ENCODE data around the gene CELF2. TPM values are rescaled to one million over a fixed set of nuclear protein-coding genes. Genes with fewer than 3 reads are reported as not detected.

Gene CELF2
- total RNA-seq, 1 donor: 135 TPM

DNA sequence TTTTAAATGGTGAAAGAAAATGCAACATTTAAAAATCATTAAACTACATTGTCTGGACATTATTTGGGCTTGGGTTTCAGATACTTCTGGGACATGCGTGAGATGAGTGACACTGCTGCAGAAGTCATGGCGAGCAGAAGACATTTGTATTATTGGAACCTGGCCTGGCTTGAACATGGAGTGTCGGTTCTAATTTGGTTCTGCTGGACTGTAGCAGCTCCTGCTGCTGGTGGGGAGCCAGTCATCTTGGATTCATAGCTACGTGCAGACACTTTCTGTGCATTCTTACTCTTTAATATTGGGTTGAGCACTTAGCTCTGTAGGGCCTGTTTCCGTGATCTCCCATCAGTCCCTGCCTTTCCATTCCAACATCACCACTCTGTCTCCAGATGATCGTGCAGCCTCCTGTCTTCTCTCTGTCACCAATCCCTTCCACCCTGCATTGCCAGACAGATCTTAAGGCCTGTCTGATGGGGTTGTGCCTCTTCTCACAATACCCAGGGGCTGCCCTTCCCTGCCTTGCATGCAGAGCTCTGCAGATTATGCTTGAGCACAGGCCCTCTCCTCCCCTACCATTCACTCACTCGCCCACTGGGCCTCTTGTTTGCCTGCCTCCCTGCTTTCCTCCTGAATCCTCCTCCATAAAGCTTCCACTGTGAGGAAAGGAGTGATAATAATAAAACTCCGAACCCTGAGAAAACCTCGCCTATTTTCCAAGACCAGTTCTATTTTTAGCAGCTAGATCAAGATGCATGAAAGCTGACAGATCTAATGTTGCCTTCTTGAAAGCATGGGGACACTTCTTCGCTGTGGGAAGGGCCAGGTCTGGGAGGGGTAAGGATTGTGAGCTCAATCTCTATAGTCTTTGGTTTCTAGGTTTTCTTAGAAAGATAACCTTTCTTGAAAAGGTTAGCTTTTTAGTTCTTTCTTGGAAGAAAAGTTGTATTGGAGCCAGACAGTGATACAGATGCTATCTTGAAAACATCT lies 32.9 kb downstream of the CELF2 start:
- H3K27me3 ChIP-seq (ENCODE audit: insufficient read depth, low read length): peaks cover 5% of the 10 kb centered on the region
- H3K4me1 ChIP-seq (ENCODE audit: insufficient read depth, low read length): no peaks in the 10 kb centered on the region
- no peak overlapping the region for H3K4me3 ChIP-seq (ENCODE audit: low read length)
- H3K9me3 ChIP-seq (ENCODE audit: low read depth, low read length): no peaks in the 10 kb centered on the region

DNA sequence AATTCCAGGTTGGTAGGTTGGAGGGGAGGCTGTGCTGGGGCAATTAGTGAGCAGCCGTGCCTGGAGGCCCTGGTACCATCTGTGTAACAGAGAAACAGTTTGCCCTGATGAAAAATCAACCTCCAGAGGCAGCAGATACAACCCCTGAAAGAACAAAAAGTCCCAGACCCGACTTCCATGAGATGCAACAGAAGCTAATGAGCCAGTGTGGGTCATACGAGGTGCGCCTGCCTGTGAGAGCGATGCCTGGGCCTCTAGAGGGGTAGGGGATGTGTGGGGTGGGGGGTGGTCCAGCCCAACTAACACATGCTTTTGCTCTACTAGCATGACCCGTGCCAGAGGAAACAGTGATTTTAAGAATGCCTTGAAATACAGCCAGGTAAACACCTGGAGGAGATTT lies 39.3 kb downstream of the CELF2 start:
- Histone ChIP-seq H3K27me3 (ENCODE audit: insufficient read depth, low read length) (no peaks in the 10 kb centered on the region), H3K4me3 (ENCODE audit: low read length) (no peak overlapping the region), H3K9me3 (ENCODE audit: low read depth, low read length) (no peaks in the 10 kb centered on the region)

DNA sequence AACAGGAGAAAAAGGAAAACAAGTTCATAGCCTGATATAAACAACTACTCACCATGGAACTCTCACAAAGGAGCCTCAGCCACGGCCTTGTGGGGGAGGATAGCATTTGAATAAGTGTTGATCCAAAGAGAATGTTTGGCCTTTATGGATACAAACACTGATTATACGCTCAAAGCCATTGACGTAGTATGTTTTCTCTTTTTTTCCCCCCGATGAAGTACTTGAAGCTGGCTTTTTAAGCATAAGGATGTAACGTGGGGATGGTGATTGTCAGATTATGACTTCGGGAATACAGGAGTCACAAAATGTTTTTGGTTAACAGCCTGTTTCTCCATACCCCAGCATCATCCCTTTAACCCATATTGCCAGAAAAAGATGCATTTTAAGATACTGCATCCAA lies 39.8 kb downstream of the CELF2 start:
- Histone ChIP-seq H3K4me3 (ENCODE audit: low read length) (no peak overlapping the region), H3K4me1 (ENCODE audit: insufficient read depth, low read length) (no peaks in the 10 kb centered on the region), H3K27me3 (ENCODE audit: insufficient read depth, low read length) (no peaks in the 10 kb centered on the region), H3K9me3 (ENCODE audit: low read depth, low read length) (no peaks in the 10 kb centered on the region)

More for the DNA sequence above, 39.3 kb downstream of the CELF2 start:
- no peaks in the 10 kb centered on the region for H3K4me1 ChIP-seq (ENCODE audit: insufficient read depth, low read length)

DNA sequence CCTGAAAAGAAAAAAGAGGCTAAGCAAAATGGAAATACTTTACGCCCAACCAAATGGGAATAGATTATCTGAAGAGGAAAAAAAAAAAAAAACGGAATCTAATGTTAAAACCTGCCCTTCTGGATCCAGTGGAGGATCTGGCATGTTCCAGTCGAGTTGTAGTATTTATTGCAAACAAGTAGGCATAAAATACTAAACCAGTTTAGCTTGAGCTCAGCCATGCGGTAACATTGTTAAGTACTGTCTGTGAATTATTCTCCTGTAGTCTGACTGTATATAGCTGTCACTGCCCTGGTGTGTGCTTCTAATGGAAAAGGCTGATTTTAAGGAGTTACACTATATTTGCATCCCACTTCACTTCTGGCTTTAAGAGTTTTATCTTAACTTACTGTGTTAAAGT lies 40.3 kb downstream of the CELF2 start:
- H3K4me3 ChIP-seq (ENCODE audit: low read length): no peak overlapping the region
- no peaks in the 10 kb centered on the region for H3K4me1 ChIP-seq (ENCODE audit: insufficient read depth, low read length)
- no peaks in the 10 kb centered on the region for H3K9me3 ChIP-seq (ENCODE audit: low read depth, low read length)
- H3K27me3 ChIP-seq (ENCODE audit: insufficient read depth, low read length): no peaks in the 10 kb centered on the region

DNA sequence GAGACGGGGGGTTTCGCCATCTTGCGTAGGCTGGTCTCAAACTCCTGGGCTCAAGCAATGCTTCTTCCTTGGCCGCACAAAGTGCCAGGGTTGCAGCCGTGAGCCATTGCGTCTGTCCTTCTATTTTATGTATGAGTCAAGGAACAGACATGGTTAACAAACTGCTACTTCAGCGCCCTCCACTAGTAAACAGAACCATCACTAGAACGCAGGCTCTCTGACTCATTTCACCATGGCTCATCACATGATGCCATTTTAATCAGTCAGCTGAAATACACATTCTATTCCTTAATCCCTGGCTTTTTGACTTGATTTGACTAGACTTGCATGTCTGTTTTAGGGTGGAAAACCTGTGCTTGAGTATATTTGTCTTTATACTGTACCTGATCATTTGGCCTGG lies 41.3 kb downstream of the CELF2 start:
- Histone ChIP-seq H3K4me1 (ENCODE audit: insufficient read depth, low read length) (no peaks in the 10 kb centered on the region), H3K9me3 (ENCODE audit: low read depth, low read length) (no peaks in the 10 kb centered on the region), H3K4me3 (ENCODE audit: low read length) (no peak overlapping the region), H3K27me3 (ENCODE audit: insufficient read depth, low read length) (no peaks in the 10 kb centered on the region)

DNA sequence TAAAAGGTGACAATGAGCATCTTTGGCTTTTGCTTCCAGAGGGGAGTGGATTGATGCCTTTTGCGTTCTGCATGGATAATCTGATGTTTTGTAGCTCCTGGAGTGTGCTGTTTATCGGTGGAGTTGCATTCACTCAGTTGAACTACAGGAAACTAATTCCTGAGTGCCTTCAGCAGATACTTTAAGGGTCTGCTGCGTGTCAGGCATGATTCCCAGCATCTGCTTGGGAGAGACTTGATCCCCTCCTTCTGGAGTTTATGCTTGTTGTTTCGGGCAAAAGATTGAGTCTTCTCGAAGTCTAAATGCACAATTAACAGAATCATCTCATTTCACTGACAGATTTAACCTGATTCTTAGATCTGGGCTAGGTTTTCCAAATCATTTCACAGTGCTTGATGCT lies 46.2 kb downstream of the CELF2 start:
- Histone ChIP-seq H3K4me1 (ENCODE audit: insufficient read depth, low read length) (no peaks in the 10 kb centered on the region), H3K9me3 (ENCODE audit: low read depth, low read length) (no peaks in the 10 kb centered on the region), H3K4me3 (ENCODE audit: low read length) (no peak overlapping the region)

DNA sequence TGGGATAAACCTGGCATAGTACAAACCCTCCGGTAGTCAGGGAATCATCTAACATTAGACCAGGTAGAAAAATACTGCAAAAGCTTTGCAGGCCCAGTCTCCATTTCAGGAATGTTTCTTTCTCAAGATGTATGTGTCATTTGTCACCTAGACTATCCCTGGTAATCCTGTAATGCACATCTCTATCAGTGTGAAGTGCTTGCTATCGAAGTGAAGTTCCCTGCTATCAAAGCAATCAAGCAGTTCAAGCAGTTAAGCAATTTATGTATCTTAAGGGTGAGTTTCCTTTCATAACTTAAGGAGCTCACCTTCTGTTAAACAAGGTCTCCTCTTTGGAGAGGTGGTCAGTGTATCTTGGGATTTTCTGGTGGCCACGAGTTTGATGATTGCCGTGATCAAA lies 47.2 kb downstream of the CELF2 start:
- Histone ChIP-seq H3K9me3 (ENCODE audit: low read depth, low read length) (no peaks in the 10 kb centered on the region), H3K4me1 (ENCODE audit: insufficient read depth, low read length) (no peaks in the 10 kb centered on the region), H3K27me3 (ENCODE audit: insufficient read depth, low read length) (no peaks in the 10 kb centered on the region), H3K4me3 (ENCODE audit: low read length) (no peak overlapping the region)

More for the DNA sequence above, 46.2 kb downstream of the CELF2 start:
- no peaks in the 10 kb centered on the region for H3K27me3 ChIP-seq (ENCODE audit: insufficient read depth, low read length)

DNA sequence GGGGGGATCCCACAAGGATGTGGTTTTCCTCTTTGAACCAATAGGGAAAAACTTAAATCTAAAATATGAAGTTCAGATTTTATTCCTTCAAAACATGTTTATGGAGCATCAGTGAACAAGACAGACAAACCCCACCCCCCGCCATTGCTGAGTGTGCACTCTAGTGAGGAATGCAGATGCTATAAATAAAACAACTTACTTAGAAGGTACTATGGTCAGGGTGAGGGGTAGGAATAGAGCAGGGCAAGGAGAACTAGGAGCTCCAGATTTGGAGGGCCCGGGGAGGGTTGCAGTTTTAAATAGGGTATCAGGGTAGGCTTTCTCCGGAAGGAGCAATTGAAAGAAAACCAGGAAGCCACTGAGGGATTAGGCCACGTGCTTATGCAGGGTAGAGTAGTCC lies 47.9 kb downstream of the CELF2 start:
- H3K9me3 ChIP-seq (ENCODE audit: low read depth, low read length): no peaks in the 10 kb centered on the region
- no peak overlapping the region for H3K4me3 ChIP-seq (ENCODE audit: low read length)
- no peaks in the 10 kb centered on the region for H3K4me1 ChIP-seq (ENCODE audit: insufficient read depth, low read length)
- H3K27me3 ChIP-seq (ENCODE audit: insufficient read depth, low read length): no peaks in the 10 kb centered on the region

DNA sequence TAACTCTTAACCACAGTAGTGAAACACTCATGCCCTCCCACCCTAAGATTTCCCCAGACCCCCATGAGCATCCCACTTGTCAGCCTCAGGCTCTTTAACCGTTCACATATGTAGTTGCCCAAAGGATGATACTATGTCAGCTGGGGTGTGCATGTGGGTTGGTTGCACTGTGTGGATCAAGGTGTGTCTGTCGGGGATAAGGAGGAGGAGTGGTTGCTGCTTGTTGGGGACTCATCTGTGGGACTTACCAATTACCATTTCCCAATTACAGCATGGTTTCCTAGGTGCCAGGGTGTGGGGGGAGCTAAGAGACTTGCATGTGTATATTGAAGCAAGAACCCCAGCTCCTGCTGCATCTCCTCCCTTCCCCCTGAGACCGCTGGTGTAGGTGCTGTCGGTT lies 48.8 kb downstream of the CELF2 start:
- Histone ChIP-seq H3K27me3 (ENCODE audit: insufficient read depth, low read length) (no peaks in the 10 kb centered on the region), H3K4me3 (ENCODE audit: low read length) (no peak overlapping the region), H3K4me1 (ENCODE audit: insufficient read depth, low read length) (no peaks in the 10 kb centered on the region), H3K9me3 (ENCODE audit: low read depth, low read length) (no peaks in the 10 kb centered on the region)

DNA sequence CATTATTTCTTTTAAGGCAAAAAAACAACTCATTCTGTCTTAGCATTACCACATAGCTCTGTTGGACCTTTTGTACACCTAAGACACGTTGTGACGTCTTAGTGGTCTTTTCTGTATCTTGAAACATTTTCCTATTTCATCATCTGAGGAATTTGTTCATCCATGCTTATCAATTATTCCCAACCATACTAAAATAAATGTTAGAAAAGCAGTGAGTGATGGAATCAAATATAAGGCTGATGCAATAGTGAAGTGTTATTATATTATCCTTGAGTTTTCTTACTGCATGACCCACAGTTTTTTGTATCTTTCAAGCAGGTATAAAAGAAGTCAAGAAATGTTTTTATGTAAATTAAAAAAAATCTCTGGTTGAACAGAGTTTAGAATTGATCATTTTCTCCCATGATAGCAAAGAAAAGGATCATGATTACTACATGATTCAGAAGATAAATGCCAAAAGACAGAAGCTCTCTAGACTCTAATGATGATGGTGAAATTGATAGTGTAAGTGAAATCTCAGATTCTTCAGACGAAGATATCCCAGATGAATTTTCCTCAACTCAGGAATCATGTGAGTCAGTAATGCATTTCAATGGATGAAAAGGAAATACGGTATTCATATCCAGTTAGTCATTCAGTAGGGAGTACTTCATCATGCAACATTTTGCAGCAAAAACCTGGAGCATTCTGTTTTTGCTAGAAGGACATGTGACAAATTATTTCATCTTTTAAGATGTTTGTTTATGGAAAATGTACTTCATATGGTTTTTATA lies 51.4 kb downstream of the CELF2 start:
- no peak overlapping the region for H3K4me3 ChIP-seq (ENCODE audit: low read length)
- no peaks in the 10 kb centered on the region for H3K27me3 ChIP-seq (ENCODE audit: insufficient read depth, low read length)
- no peaks in the 10 kb centered on the region for H3K9me3 ChIP-seq (ENCODE audit: low read depth, low read length)
- H3K4me1 ChIP-seq (ENCODE audit: insufficient read depth, low read length): no peaks in the 10 kb centered on the region

DNA sequence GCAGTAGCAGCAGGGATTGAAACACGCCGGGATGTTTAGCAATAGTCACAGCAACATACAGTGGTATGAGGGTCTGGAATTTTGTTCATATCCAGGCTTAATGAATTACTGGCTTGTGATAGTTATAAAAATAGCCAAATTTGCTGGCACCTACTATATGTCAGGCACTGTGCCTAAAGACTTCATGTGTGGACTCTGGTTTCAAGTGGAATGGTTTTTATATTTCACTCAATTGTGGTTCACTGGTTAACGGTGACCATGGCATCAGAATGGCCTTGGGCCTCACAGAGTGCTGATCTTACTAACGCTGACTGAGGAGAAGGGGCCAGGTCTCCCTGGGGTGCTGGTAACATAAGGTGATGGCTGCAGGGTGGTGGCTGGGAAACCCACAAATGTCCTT lies 55.7 kb downstream of the CELF2 start:
- Histone ChIP-seq H3K9me3 (ENCODE audit: low read depth, low read length) (no peaks in the 10 kb centered on the region), H3K27me3 (ENCODE audit: insufficient read depth, low read length) (no peaks in the 10 kb centered on the region), H3K4me1 (ENCODE audit: insufficient read depth, low read length) (no peaks in the 10 kb centered on the region), H3K4me3 (ENCODE audit: low read length) (no peak overlapping the region)

DNA sequence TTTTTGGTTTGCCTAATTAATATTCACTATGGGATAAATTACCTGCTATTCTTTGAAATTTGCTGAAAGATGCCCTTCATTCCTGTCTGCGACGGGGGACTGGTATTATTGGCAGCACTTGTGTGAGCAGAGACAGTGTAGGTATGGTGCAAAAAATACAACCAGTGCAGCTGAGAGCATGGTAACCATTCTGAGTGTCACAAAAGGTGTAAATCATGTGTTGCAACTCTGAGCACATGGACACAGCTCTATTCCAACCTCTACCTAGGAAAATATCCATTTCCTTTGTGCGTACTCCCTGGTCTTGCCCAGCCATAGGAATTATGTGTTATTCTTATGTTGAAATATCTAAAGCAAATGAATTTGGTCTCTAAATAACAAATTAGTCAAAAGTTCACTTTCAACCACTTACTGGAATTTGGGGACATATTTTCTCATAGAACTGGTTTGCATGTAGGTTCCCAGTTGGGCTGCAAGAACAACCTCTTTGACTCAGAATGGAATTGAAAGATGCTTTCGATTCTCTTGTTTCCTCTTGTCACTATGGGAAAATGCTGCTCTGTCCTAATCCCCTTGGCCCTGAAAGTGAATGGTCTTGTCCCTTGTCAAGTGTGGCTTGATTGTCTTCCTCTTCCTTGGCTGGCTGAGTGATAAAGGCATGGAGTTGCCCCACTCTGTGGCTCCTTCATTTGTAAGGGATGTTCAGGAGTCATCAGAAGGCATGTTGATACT lies 57.0 kb downstream of the CELF2 start:
- no peak overlapping the region for H3K4me3 ChIP-seq (ENCODE audit: low read length)
- H3K27me3 ChIP-seq (ENCODE audit: insufficient read depth, low read length): no peaks in the 10 kb centered on the region
- H3K4me1 ChIP-seq (ENCODE audit: insufficient read depth, low read length): no peaks in the 10 kb centered on the region
- no peaks in the 10 kb centered on the region for H3K9me3 ChIP-seq (ENCODE audit: low read depth, low read length)

DNA sequence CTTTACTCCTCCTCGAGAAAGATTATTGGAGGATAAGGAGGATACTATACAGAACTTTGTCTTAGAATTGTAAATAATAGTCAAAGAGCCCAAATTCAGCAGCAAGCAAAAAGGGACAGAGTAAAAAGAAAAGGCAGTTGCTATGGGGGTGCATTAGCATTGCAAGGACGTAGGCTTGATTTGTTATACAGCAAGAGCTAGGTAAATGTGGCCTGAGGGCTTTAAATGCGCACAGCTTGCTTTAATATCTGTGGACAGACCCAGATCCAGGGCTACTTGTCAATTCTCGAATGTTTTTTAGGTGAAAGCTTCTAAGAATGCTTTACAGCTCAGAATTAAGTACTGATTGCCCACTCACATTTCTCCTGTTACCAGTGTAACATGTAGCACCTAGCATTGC lies 58.5 kb downstream of the CELF2 start:
- Histone ChIP-seq H3K4me1 (ENCODE audit: insufficient read depth, low read length) (no peaks in the 10 kb centered on the region), H3K4me3 (ENCODE audit: low read length) (no peak overlapping the region), H3K27me3 (ENCODE audit: insufficient read depth, low read length) (no peaks in the 10 kb centered on the region), H3K9me3 (ENCODE audit: low read depth, low read length) (no peaks in the 10 kb centered on the region)

DNA sequence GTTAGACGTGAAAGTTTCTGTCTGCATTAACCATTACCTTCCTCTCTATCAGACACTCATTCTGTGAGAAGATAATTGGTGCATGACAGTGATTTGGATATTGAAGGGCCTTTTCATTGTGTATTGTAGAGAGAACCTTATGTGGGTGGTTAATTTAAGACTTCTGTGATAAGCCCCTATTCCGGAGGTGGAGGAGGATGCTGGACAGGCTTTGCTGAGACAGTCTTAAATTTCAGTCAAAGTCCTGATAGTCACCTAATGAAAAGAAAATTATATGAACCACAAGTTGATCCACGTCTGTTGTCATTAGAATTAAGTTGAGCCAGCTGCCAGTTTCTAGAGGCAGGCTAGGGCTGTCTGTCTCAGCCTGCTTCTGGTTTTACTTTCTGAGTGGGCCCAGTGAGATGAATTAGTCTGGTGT lies 62.9 kb downstream of the CELF2 start:
- Histone ChIP-seq H3K9me3 (ENCODE audit: low read depth, low read length) (no peaks in the 10 kb centered on the region), H3K4me1 (ENCODE audit: insufficient read depth, low read length) (no peaks in the 10 kb centered on the region), H3K27me3 (ENCODE audit: insufficient read depth, low read length) (no peaks in the 10 kb centered on the region), H3K4me3 (ENCODE audit: low read length) (no peak overlapping the region)

DNA sequence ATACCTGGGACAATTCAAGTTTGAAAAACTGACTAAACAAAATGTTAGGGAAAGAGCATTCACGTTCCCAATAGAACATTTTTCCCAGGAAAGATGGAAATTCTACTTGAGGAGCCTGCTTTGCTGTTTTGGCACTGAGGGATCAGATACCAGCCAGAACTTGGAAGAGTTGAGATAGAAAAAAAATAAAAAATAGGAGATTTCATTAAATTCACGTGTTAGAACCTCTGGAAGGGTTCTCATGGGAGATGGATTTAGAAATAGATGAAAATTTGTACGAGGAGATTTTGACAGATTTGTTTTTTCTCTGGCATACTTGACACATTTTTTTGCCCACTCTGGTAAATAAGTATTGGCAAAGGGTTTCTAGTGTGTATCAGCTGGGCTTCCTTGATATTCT lies 63.7 kb downstream of the CELF2 start:
- H3K9me3 ChIP-seq (ENCODE audit: low read depth, low read length): no peaks in the 10 kb centered on the region
- no peaks in the 10 kb centered on the region for H3K4me1 ChIP-seq (ENCODE audit: insufficient read depth, low read length)
- no peaks in the 10 kb centered on the region for H3K27me3 ChIP-seq (ENCODE audit: insufficient read depth, low read length)
- no peak overlapping the region for H3K4me3 ChIP-seq (ENCODE audit: low read length)

Measured in mononuclear cell (primary cell).